Calu3 (cell line): ENCODE measurements around the gene TDP1. TPM values are rescaled to one million over a fixed set of nuclear protein-coding genes. Genes with fewer than 3 reads are reported as not detected.

Experiments used
- BruUV-seq: library from RNA; stranded (reverse); fragments of 400-500 nt; replicated peaks from 2 replicates; lab custom pipeline; 2021; lab: Mats Ljungman, UMichigan
- CTCF ChIA-PET: fragments of 300-600 bp; sonication (Branson Sonifier 250); formaldehyde crosslinking; loops from one replicate; lab custom pipeline; 2022; ENCODE audit warnings: antibody characterized with exemption; lab: Charles Lee
- DNase-seq: peaks from one replicate; pipeline ENCODE4 v3.0.0; 2022
- H3K27ac Mint-ChIP-seq: one replicate; pipeline ENCODE4 v1.8.0; 2022; ENCODE audit warnings: mixed read lengths; ENCODE audit not compliant: unreplicated experiment
- H3K27me3 Mint-ChIP-seq: one replicate; pipeline ENCODE4 v1.8.0; 2022; ENCODE audit warnings: mixed read lengths; ENCODE audit not compliant: unreplicated experiment
- H3K36me3 Mint-ChIP-seq: one replicate; pipeline ENCODE4 v1.8.0; 2022; ENCODE audit warnings: mild to moderate bottlenecking, moderate library complexity, mixed read lengths; ENCODE audit not compliant: insufficient read depth, unreplicated experiment
- H3K4me1 Mint-ChIP-seq: one replicate; pipeline ENCODE4 v1.8.0; 2022; ENCODE audit warnings: mild to moderate bottlenecking, low read depth, mixed read lengths; ENCODE audit not compliant: unreplicated experiment
- H3K4me3 Mint-ChIP-seq: one replicate; pipeline ENCODE4 v1.8.0; 2022; ENCODE audit warnings: mild to moderate bottlenecking, low read depth, moderate library complexity, mixed read lengths; ENCODE audit not compliant: unreplicated experiment
- H3K9me3 Mint-ChIP-seq: one replicate; pipeline ENCODE4 v1.8.0; 2022; ENCODE audit warnings: low read depth, mixed read lengths; ENCODE audit not compliant: unreplicated experiment
- CTCF ChIP-seq: fragments of 200-600 bp; IDR thresholded peaks from one replicate; pipeline ENCODE4 v1.8.0; 2022; ENCODE audit warnings: antibody characterized with exemption; ENCODE audit not compliant: unreplicated experiment
- intact Hi-C: fragments of 100-400 bp; cut with micrococcal nuclease; formaldehyde crosslinking; loops from one replicate; pipeline ENCODE4 v1.10.0; 2022; ENCODE audit not compliant: unreplicated experiment
- total RNA-seq: library from RNA; stranded (reverse); gene quantifications from 2 replicates; pipeline ENCODE4 v1.2.3, GENCODE V29; 2022

TDP1 gene
- total RNA-seq, 1 experiment from 2014 or later, result 24.4 TPM

- H3K4me3 Mint-ChIP-seq, result no peak overlapping the region
- no TSS peak for BruUV-seq
- H3K36me3 Mint-ChIP-seq, result no peaks in the 10 kb centered on the region
- H3K27ac Mint-ChIP-seq, result no peak overlapping the region
- H3K27me3 Mint-ChIP-seq, result no peaks in the 10 kb centered on the region
- no peak for TF ChIP-seq CTCF
- no peaks in the 10 kb centered on the region for H3K9me3 Mint-ChIP-seq
- intact Hi-C loops, result no loop called here
- peaks cover 3% of the 10 kb centered on the region for H3K4me1 Mint-ChIP-seq
- CTCF ChIA-PET, result no interaction called here
- DNase-seq, result no peak
Observed at GRCh38 chr14:89921346-89921745, 34.4 kb upstream of the TDP1 start.

GRCh38 chr14:89922031-89922907 is 33.5 kb upstream of the TDP1 start:
- no peak overlapping the region for H3K27ac Mint-ChIP-seq
- no peaks in the 10 kb centered on the region for H3K27me3 Mint-ChIP-seq
- CTCF ChIA-PET, result interaction anchor here (1.4 kb wide), 1 partner anchor 14 kb away, joined by 4 read pairs; no protein-coding TSS in a partner anchor
- intact Hi-C loops, result no loop called here
- peaks cover 7% of the 10 kb centered on the region for H3K4me1 Mint-ChIP-seq
- H3K4me3 Mint-ChIP-seq, result no peak overlapping the region
- no peak for DNase-seq
- no peaks in the 10 kb centered on the region for H3K36me3 Mint-ChIP-seq
- TF ChIP-seq CTCF, result no peak
- no peaks in the 10 kb centered on the region for H3K9me3 Mint-ChIP-seq
- no TSS peak for BruUV-seq

- no peak for TF ChIP-seq CTCF
- CTCF ChIA-PET, result no interaction called here
- Mint-ChIP-seq H3K4me3 (no peak overlapping the region), H3K36me3 (no peaks in the 10 kb centered on the region), H3K9me3 (no peaks in the 10 kb centered on the region), H3K27ac (no peak overlapping the region), H3K27me3 (no peaks in the 10 kb centered on the region), H3K4me1 (peaks cover 7% of the 10 kb centered on the region)
- BruUV-seq, result no TSS peak
- no peak for DNase-seq
- intact Hi-C loops, result no loop called here
Observed at GRCh38 chr14:89924268-89924667, 31.5 kb upstream of the TDP1 start.

- Mint-ChIP-seq H3K36me3 (no peaks in the 10 kb centered on the region), H3K27me3 (no peaks in the 10 kb centered on the region), H3K9me3 (no peaks in the 10 kb centered on the region), H3K27ac (no peak overlapping the region), H3K4me3 (no peak overlapping the region), H3K4me1 (peaks cover 7% of the 10 kb centered on the region)
- CTCF ChIA-PET, result no interaction called here
- intact Hi-C loops, result no loop called here
- BruUV-seq, result no TSS peak
- TF ChIP-seq CTCF, result no peak
- no peak for DNase-seq
Observed at GRCh38 chr14:89926694-89927093, 29.0 kb upstream of the TDP1 start.
